ENCODE measurements around the gene DNAL1. TPM values are rescaled to one million over a fixed set of nuclear protein-coding genes. Genes with fewer than 3 reads are reported as not detected.

The DNAL1 gene
- total and polyA plus RNA-seq, 9 donors = 4.1 to 19.9 (median 15.8) TPM

- peak in 1 of 5 donors; percentile 37 for DNase-seq
- WGBS, 3 donors = 66 to 78% (median 76%) methylated on average over 6 of the region's 6 CpGs
- Histone ChIP-seq H3K27ac (peak overlapping the region; percentile 21 to 82), H3K9me3 (no peaks in the 10 kb centered on the region), H3K36me3 (no peaks in the 10 kb centered on the region), H3K4me1 (ENCODE audit: insufficient read depth) (peaks cover 69% of the 10 kb centered on the region), H3K4me3 (no peak overlapping the region), H3K27me3 (no peaks in the 10 kb centered on the region)
- intact Hi-C loops (cut with DNase I) = loop anchor here in 2 of 4 donors (5.0 to 10.0 kb wide), 2 partner anchors 80 to 82 kb away; no protein-coding TSS in a partner anchor
- TF ChIP-seq, protein P1, sequence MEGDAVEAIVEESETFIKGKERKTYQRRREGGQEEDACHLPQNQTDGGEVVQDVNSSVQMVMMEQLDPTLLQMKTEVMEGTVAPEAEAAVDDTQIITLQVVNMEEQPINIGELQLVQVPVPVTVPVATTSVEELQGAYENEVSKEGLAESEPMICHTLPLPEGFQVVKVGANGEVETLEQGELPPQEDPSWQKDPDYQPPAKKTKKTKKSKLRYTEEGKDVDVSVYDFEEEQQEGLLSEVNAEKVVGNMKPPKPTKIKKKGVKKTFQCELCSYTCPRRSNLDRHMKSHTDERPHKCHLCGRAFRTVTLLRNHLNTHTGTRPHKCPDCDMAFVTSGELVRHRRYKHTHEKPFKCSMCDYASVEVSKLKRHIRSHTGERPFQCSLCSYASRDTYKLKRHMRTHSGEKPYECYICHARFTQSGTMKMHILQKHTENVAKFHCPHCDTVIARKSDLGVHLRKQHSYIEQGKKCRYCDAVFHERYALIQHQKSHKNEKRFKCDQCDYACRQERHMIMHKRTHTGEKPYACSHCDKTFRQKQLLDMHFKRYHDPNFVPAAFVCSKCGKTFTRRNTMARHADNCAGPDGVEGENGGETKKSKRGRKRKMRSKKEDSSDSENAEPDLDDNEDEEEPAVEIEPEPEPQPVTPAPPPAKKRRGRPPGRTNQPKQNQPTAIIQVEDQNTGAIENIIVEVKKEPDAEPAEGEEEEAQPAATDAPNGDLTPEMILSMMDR (IDR thresholded peaks at IDR 0.05) = no peak
- TF ChIP-seq EP300 (IDR thresholded peaks at IDR 0.05) = no peak
- no peak for TF ChIP-seq POLR2A (IDR thresholded peaks at IDR 0.05)
These were observed 100.2 kb downstream of the DNAL1 start for GRCh38 chr14:73744874-73745529.

- Histone ChIP-seq H3K4me3 (no peak overlapping the region), H3K27ac (peak overlapping the region; percentile 21 to 82), H3K9me3 (no peaks in the 10 kb centered on the region), H3K36me3 (no peaks in the 10 kb centered on the region), H3K27me3 (no peaks in the 10 kb centered on the region), H3K4me1 (ENCODE audit: insufficient read depth) (peaks cover 68% of the 10 kb centered on the region)
- TF ChIP-seq EP300 (IDR thresholded peaks at IDR 0.05) (no peak), POLR2A (IDR thresholded peaks at IDR 0.05) (no peak)
- TF ChIP-seq, protein P1 (IDR thresholded peaks at IDR 0.05) = no peak
- intact Hi-C loops (cut with DNase I) = loop anchor here in 1 of 4 donors (10.0 kb wide), 1 partner anchor 79 kb away; no protein-coding TSS in a partner anchor
- DNase-seq = peak in 1 of 5 donors; percentile 30
- WGBS, 3 donors = 49 to 68% (median 58%) methylated on average over 7 of the region's 7 CpGs
These were observed 101.1 kb downstream of the DNAL1 start for GRCh38 chr14:73745571-73746519.

DNA sequence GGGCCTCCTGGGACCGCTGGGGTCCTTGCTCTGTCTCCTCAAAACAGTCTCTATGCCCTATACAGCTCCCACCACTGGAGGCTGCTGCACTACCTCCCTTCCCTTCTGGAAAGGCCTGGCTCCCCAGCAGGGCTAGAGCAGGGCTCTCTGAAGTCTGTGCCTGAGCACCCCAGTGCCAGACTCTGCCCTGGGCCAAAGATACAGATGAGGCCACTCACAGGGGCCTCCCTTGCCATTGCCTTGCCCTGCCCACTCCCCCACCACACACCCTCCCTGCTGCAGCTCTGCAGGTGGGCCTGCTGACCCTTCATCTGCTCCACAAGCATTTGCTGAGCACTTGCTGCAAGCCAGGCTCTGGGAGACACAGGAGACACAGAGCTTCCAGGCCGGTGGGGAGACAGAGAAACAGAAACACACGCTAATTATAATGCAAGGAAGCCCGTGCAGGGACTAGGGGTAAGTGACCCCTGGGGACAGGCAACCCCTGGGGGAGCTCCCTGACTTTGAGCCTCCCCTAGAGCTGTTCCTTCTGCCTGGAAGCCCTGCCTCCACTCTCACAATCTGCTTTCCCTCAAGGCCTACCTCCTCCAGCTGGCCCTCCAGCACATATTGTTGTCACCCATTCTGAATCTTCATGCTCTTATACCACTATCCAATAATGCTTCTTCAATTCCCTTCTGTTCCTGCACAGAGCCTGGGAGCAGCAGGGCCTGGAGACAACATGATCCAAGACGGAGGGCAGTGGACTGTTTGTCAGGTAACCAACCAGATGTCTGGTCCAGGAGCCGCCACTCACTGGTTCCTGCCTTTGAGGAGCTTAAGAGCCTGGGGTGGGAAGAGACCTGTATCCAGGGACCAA, 102.0 kb downstream of the DNAL1 start:
- WGBS, 3 donors = 41 to 48% (median 43%) methylated on average over 6 of the region's 6 CpGs
- TF ChIP-seq POLR2A (IDR thresholded peaks at IDR 0.05) (no peak), EP300 (IDR thresholded peaks at IDR 0.05) (no peak)
- TF ChIP-seq, protein P1 (IDR thresholded peaks at IDR 0.05) = no peak
- Histone ChIP-seq H3K36me3 (no peaks in the 10 kb centered on the region), H3K27me3 (no peaks in the 10 kb centered on the region), H3K4me3 (no peak overlapping the region), H3K27ac (peak overlapping the region in 1 of 2 donors; percentile 0), H3K4me1 (ENCODE audit: insufficient read depth) (peaks cover 68% of the 10 kb centered on the region), H3K9me3 (no peaks in the 10 kb centered on the region)
- intact Hi-C loops (cut with DNase I) = loop anchor here in 1 of 4 donors (10.0 kb wide), 1 partner anchor 78 kb away; no protein-coding TSS in a partner anchor
- peak in 1 of 5 donors; percentile 27 for DNase-seq
